ENCODE measurements around the gene ZNF26. TPM values are rescaled to one million over a fixed set of nuclear protein-coding genes. Genes with fewer than 3 reads are reported as not detected.

Gene ZNF26
- total RNA-seq, 1 experiment from 2014 or later: 25.3 TPM

- no peak for DNase-seq
- no peaks in the 10 kb centered on the region for H3K36me3 Mint-ChIP-seq (ENCODE audit: insufficient read depth, unreplicated experiment)
- no peak overlapping the region for H3K27ac Mint-ChIP-seq (ENCODE audit: unreplicated experiment)
- H3K27me3 Mint-ChIP-seq (ENCODE audit: unreplicated experiment): no peaks in the 10 kb centered on the region
- intact Hi-C loops (cut with micrococcal nuclease; ENCODE audit: unreplicated experiment): no loop called here
- TF ChIP-seq, protein P1, sequence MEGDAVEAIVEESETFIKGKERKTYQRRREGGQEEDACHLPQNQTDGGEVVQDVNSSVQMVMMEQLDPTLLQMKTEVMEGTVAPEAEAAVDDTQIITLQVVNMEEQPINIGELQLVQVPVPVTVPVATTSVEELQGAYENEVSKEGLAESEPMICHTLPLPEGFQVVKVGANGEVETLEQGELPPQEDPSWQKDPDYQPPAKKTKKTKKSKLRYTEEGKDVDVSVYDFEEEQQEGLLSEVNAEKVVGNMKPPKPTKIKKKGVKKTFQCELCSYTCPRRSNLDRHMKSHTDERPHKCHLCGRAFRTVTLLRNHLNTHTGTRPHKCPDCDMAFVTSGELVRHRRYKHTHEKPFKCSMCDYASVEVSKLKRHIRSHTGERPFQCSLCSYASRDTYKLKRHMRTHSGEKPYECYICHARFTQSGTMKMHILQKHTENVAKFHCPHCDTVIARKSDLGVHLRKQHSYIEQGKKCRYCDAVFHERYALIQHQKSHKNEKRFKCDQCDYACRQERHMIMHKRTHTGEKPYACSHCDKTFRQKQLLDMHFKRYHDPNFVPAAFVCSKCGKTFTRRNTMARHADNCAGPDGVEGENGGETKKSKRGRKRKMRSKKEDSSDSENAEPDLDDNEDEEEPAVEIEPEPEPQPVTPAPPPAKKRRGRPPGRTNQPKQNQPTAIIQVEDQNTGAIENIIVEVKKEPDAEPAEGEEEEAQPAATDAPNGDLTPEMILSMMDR (IDR thresholded peaks at IDR 0.05; ENCODE audit: unreplicated experiment): no peak
- no TSS peak for BruUV-seq (replicated peaks)
- no peaks in the 10 kb centered on the region for H3K4me1 Mint-ChIP-seq (ENCODE audit: low read depth, unreplicated experiment)
- CTCF ChIA-PET: interaction anchor here (0.6 kb wide), 1 partner anchor 189 kb away, joined by 3 read pairs; no protein-coding TSS in a partner anchor
- H3K9me3 Mint-ChIP-seq (ENCODE audit: low read depth, unreplicated experiment): peaks cover 25% of the 10 kb centered on the region
- no peak overlapping the region for H3K4me3 Mint-ChIP-seq (ENCODE audit: low read depth, unreplicated experiment)
Observed at GRCh38 chr12:133073836-133074235, 87.7 kb downstream of the ZNF26 start.

Other genes with a start within 250 kb of the ZNF26 start
- 175 and 190 TPM in 2 replicates for gene ANKLE2, start 224.5 kb upstream of the ZNF26 start, total RNA-seq (2022)
- gene GOLGA3, start 157.5 kb upstream of the ZNF26 start, total RNA-seq (2022): 116 and 117 TPM in 2 replicates
- 47.2 and 49.5 TPM in 2 replicates for gene CHFR, start 98.8 kb upstream of the ZNF26 start, total RNA-seq (2022)
- gene ZNF605, start 30.1 kb upstream of the ZNF26 start, total RNA-seq (2022): 31.1 and 32.8 TPM in 2 replicates
- 44.5 and 49.8 TPM in 2 replicates for gene ZNF84, start 51.1 kb downstream of the ZNF26 start, total RNA-seq (2022)
- gene ZNF140, start 94.6 kb downstream of the ZNF26 start, total RNA-seq (2022): 16.0 and 19.6 TPM in 2 replicates
- gene ZNF891, start 143.9 kb downstream of the ZNF26 start, total RNA-seq (2022): 4.2 and 4.8 TPM in 2 replicates
- 19.1 and 23.0 TPM in 2 replicates for gene ZNF10, start 144.3 kb downstream of the ZNF26 start, total RNA-seq (2022)
- 31.6 and 41.4 TPM in 2 replicates for gene ZNF268, start 195.1 kb downstream of the ZNF26 start, total RNA-seq (2022)
- gene ANHX, start 249.5 kb downstream of the ZNF26 start, total RNA-seq (2022): not detected in 2 replicates

Data from Calu3 (cell line).